GM21526 (cell line): ENCODE results near the gene IFT57.
"Not testable (repeated sequence)": the region's sequence is repeated elsewhere in the genome, so short reads cannot be mapped to it uniquely, and the experiment has no call there.

Experiments
- ATAC-seq: cut with Tn5 transposase; IDR thresholded peaks from one replicate; pipeline ENCODE4 v1.9.1; 2021; ENCODE audit warnings: moderate library complexity; ENCODE audit not compliant: unreplicated experiment, low FRiP score

IFT57 gene

GRCh38 chr3:108171106-108171505 lies 51.1 kb downstream of the IFT57 start:
- no peak for ATAC-seq

DNA sequence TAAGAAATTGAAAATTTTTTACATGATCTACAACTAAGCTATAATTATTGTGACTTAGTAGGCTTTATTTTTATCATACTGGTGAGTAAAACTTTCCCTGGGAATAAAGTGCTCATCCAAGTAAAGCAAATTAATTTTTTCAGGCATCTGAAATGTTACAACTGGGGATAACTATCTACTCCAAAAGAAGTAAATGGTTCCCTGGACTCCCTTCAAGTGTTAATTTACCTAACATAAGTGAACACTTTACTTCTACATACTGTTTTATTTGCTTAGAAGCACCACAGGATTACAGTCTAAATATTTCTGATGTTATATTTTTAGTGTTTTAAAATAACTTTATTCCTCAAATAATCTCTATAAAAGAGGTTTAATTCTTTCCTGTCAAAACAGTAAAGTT lies 57.8 kb downstream of the IFT57 start:
- ATAC-seq = no peak

- ATAC-seq = no peak
These were observed 62.4 kb downstream of the IFT57 start for GRCh38 chr3:108159865-108160264.

- ATAC-seq = no peak
These were observed 63.1 kb downstream of the IFT57 start for GRCh38 chr3:108159105-108159504.

DNA sequence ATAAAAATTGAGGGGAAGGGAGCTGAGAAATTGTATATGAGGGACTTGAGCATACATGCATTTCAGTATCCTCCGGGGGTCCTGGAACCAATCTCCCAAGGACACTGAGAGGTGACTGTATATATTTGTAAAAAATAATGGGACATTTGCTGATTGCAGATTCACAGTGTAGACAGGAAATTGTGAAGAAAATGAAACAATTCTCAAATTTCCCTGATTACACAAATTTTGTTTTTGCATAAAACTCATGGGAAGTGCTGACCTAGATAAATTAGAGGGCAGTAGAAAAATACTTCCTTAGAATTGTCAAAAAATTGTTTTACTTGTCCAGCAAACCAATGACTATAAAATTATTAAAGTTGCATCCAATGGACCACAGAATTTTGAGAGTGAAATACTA lies 64.0 kb downstream of the IFT57 start:
- no peak for ATAC-seq

GRCh38 chr3:108157273-108157672 lies 65.0 kb downstream of the IFT57 start:
- no peak for ATAC-seq

GRCh38 chr3:108156312-108156853 lies 65.8 kb downstream of the IFT57 start:
- no peak for ATAC-seq

- ATAC-seq = not testable (repeated sequence)
These were observed 66.6 kb downstream of the IFT57 start for GRCh38 chr3:108155642-108156041.

DNA sequence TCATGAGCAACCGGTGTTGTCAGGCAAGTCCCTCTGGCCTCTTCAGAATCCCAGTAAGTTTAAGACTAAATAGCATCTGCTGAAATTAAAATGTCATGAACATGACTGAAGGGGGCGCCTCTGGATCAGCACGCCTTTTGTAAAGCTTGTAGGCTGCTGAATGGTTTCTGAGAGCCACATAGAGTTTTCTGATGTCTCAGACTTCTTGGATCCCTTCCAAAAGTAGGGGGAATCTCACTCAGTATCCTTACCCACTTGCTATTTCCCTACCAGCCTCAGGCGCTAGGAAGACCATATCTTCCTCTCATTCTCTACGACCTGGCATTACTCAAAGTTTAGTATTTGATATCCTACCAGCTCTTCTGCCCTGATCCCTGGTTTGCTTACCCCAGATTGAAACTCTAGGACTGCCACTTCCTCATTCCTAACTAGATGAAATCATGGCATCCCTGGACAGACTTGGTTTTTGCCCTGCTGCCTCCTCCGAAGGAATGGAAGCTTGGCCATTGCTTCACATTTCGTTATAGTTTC lies 68.7 kb downstream of the IFT57 start:
- ATAC-seq = peak; percentile 71

DNA sequence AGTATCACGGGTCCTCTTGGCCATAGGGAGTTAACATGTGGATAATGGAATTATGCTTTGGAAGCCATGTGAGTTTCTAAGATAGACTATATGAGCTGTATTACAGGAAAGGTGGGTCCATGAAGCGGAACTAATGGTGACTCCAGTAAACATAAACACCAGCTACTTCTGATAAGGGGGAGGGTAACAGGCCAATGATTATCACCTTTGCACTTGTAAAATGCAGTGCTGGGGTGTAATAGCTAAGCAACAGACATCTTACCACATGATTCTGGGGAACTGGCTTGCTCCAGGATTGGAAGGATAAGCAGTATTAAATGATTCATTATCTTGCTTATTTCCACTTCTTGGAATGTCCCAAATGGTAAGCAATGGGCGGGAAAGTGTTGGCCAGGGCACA lies 70.0 kb downstream of the IFT57 start:
- no peak for ATAC-seq

DNA sequence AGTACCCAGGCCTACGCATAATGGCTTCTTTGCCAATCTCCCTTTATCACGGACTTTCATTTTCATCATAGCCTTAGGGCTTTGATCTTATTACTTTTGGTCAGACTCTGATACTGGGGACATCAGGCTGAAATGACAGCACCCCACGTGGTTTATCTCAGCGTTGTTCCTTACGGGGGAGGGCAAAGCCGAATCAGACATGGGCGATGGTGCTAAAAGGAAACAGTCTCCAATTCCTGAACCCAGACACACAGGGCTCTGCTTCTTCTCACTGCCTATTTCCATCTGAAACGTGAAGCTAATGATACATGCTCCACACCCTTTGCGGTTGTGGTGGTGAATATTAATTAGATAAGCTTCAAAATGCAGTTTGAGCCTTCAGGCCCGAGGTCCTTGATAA lies 72.0 kb downstream of the IFT57 start:
- ATAC-seq = no peak

GRCh38 chr3:108146139-108146538 lies 76.1 kb downstream of the IFT57 start:
- no peak for ATAC-seq

- ATAC-seq = no peak
These were observed 76.6 kb downstream of the IFT57 start for GRCh38 chr3:108145578-108145977.

DNA sequence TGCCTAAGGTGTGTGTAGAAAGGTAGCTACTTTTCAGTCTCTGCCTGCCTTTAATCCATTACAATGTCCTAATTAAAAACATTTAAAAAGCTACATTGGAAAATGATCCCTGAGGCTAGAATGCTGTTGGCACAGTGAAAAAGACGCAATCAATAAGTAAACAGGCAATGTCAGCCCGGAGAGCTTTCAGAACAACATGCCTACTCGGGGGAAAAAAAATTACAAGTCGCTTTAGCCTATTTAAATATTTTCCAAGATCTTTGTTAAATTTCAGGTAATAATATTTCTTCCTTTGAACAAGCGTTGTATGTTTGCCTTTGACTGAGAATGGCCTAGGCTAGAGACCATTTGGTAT lies 84.8 kb downstream of the IFT57 start:
- no peak for ATAC-seq

GRCh38 chr3:108136561-108137459 lies 85.4 kb downstream of the IFT57 start:
- ATAC-seq = no peak

DNA sequence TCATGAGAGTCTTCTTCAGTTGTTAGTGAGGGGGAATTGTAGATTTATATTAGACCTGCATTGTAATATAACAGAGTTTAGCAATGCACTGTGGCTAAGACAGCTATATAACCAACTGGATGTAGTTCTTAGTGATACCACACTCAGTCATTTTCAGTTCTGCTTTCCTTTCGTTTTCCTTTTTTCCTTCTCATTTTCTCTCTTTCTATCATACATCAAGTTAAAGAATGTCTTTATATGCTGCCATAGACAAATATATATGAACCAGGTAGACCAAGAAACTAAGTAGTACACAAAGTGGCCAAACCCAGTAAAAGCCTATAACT lies 87.7 kb downstream of the IFT57 start:
- peak; percentile 41 for ATAC-seq

DNA sequence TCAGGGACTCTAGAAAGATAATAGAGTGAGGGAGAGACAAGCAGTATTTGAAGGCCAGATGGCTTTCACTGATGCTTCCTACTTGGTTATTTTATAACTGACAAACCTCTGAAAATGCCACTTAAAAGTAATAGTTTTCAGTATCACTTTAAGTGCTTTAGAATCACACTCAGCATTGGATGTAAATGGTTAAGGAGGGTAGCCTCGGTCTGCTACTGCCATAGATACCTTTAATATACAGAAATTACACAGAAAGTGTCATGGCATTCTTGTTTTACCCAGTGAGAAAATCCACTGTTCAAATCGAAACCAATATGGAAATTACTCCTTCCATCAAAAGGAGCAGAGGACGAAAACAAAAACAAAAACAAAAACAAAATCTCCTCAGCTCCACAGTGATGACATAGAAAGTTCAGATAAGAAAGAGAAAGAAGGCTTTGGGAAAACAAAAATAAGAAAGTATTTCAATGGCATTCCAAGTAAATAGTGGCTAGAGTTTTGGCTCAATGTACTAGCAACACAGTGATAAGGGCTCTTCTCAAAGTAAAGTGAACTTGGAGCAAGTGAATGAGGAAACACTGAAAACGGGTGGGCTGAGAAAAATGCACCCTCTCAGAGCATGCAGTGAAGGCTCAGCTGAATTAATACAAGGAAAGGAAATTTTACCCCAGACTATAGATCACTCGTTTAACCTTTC lies 88.2 kb downstream of the IFT57 start:
- peak; percentile 29 for ATAC-seq

- no peak for ATAC-seq
These were observed 89.2 kb downstream of the IFT57 start for GRCh38 chr3:108133048-108133369.

- no peak for ATAC-seq
These were observed 90.6 kb downstream of the IFT57 start for GRCh38 chr3:108131475-108132134.

DNA sequence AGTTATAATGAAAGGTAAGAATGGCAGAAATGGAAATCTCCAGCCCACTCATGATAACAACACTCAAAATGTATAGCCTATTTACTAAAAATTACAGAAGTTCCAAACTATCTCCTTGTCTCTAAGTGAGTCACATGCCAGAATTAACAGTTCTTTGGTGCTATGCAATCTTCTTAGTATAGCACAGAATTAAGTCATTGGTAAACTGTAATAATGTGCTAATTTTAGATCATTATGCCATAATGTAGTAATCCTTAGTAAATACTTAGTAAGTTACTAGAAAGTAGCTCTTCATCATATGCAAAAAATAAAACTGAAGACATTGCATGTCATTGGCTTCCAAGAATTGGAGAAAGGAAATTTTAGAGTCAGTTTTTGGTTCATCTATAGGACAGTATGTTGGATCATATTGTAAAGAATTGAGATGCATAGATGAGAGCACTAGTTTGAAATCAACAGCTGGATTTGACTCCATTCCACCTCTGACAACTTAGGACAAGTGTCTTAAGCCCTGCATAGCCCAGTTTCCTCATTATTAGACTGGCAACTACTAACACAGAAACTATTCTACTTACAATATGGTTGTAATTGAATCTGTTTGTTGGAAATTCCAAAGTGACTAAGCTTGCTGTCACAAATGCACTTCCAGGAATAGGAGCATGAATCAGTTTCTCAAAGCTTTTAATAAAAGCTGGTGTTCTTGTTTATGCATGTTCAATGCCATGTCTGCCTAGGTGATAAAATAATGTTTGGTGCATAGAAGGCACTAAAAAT lies 91.3 kb downstream of the IFT57 start:
- no peak for ATAC-seq
